A549 (cell line): ENCODE measurements around the gene KDM8.

Source experiments
- CHD2 ChIP-seq: fragments of 150-350 bp; IDR thresholded peaks from 2 replicates; pipeline ENCODE4 v1.6.1; 2014; ENCODE audit warnings: low read length; ENCODE audit not compliant: partially characterized antibody
- CTCF ChIP-seq: fragments of >200 bp; sonication (Bioruptor Twin); formaldehyde crosslinking; IDR thresholded peaks from 3 replicates; pipeline ENCODE4 v1.5.1; 2016
- FOSL2 ChIP-seq, 2 experiments: fragments of 450-650 bp in 1 of 2; fragments of >200 bp in 1 of 2; sonication (Bioruptor Twin) in 1 of 2; formaldehyde crosslinking; IDR thresholded peaks; 2 replicates each; pipeline versions ENCODE4 v1.5.0 to v1.6.1; 2016 to 2020; ENCODE audit warnings: mild to moderate bottlenecking in 1 of 2, moderate library complexity in 1 of 2
- HOXB5 ChIP-seq: fragments of 250-450 bp; sonication (Bioruptor Pico); IDR thresholded peaks from 2 replicates; pipeline ENCODE4 v1.5.0; 2020; ENCODE audit warnings: mild to moderate bottlenecking, moderate library complexity
- POLR2A ChIP-seq: IDR thresholded peaks from 2 replicates; pipeline ENCODE4 v1.6.1; 2012; ENCODE audit warnings: mild to moderate bottlenecking, low read length
- POLR2AphosphoS2 ChIP-seq: conservative IDR thresholded peaks from 2 replicates; pipeline ENCODE4 v1.6.1; 2012; ENCODE audit warnings: low read length, improper control_type of control experiment, inconsistent platforms
- SREBF2 ChIP-seq: fragments of 450-650 bp; IDR thresholded peaks from 2 replicates; pipeline ENCODE4 v1.6.1; 2014; ENCODE audit warnings: mild to moderate bottlenecking, moderate library complexity

- TF ChIP-seq CTCF, result no peak
- TF ChIP-seq FOSL2 (IDR thresholded peaks at IDR 0.05), result no peak
- TF ChIP-seq FOSL2 (CRISPR knock-in tag; IDR thresholded peaks at IDR 0.05), result no peak
- no peak for TF ChIP-seq HOXB5 (CRISPR knock-in tag)
- no peak for TF ChIP-seq SREBF2
- TF ChIP-seq POLR2AphosphoS2, result no peak
- TF ChIP-seq CHD2, result no peak
- TF ChIP-seq POLR2A, result no peak
Measured at GRCh38 chr16:27189335-27189972, 13.9 kb upstream of the KDM8 start.
